K562 (cell line): ENCODE data around the gene SPATA21. TPM values are rescaled to one million over a fixed set of nuclear protein-coding genes. Genes with fewer than 3 reads are reported as not detected.

ENCODE experiments used
- E2F1 ChIP-seq: sonication (generic); formaldehyde crosslinking; IDR thresholded peaks from 2 replicates; pipeline ENCODE4 v1.8.1; 2023; ENCODE audit warnings: mild to moderate bottlenecking, missing genetic modification reagents, moderate library complexity
- ELK3 ChIP-seq: fragments of 450-650 bp; formaldehyde crosslinking; IDR thresholded peaks from 2 replicates; pipeline ENCODE4 v1.4.0; 2020; ENCODE audit warnings: mild to moderate bottlenecking
- FOXJ2 ChIP-seq: fragments of 200-800 bp; sonication (Bioruptor generic); IDR thresholded peaks from 2 replicates; pipeline ENCODE4 v1.6.1; 2016; ENCODE audit warnings: missing genetic modification characterization, missing compliant biosample characterization
- ID3 ChIP-seq, 2 experiments: fragments of 250-450 bp in 1 of 2; fragments of 450-650 bp in 1 of 2; sonication (Bioruptor Pico) in 1 of 2; IDR thresholded peaks; 2 replicates each; pipeline versions ENCODE4 v1.6.1 to v1.8.0; 2016 to 2021; ENCODE audit warnings: mild to moderate bottlenecking in 2 of 2, moderate library complexity in 2 of 2, missing compliant biosample characterization in 1 of 2, missing genetic modification characterization in 1 of 2
- MTA2 ChIP-seq: fragments of 450-650 bp; IDR thresholded peaks from 2 replicates; pipeline ENCODE4 v1.6.1; 2016; ENCODE audit warnings: low read depth
- TSHZ1 ChIP-seq: fragments of 250-450 bp; sonication (Bioruptor Pico); IDR thresholded peaks from 2 replicates; pipeline ENCODE4 v1.4.0; 2020; ENCODE audit warnings: mild to moderate bottlenecking, moderate library complexity
- ZBTB17 ChIP-seq: fragments of 450-650 bp; formaldehyde crosslinking; IDR thresholded peaks from 2 replicates; pipeline ENCODE4 v1.4.0; 2020; ENCODE audit warnings: mild to moderate bottlenecking
- ZNF24 ChIP-seq: fragments of 450-650 bp; IDR thresholded peaks from 2 replicates; pipeline ENCODE4 v1.6.1; 2016
- ZNF586 ChIP-seq: fragments of 450-650 bp; formaldehyde crosslinking; conservative IDR thresholded peaks from 2 replicates; pipeline ENCODE4 v1.4.0; 2020; ENCODE audit warnings: mild to moderate bottlenecking, moderate library complexity
- polyA plus RNA-seq, 8 experiments: library from polyadenylated mRNA; depleted of rRNA in 4 of 8; stranded (reverse) in 5 of 8; unstranded in 3 of 8; fragments of >200 nt; fragmentation: Nextera tagmentation in 2 of 8; fragmentation: Illumina TruSeq in 1 of 8; extraction: Ambion mirVana in 2 of 8; extraction: Trizol in 1 of 8; gene quantifications; 2 replicates each; pipeline versions ENCODE4 v1.2.1 to v1.2.3, GENCODE V29; 2011 to 2014; ENCODE audit warnings: inconsistent platforms in 1 of 8, missing spikeins in 1 of 8
- total RNA-seq, 7 experiments: library from RNA; depleted of rRNA in 6 of 7; stranded (reverse); fragments of >200 nt in 6 of 7; fragmentation: Illumina TruSeq in 2 of 7; extraction: Trizol in 2 of 7; gene quantifications; 2 replicates each; pipeline versions ENCODE4 v1.2.1 to v1.2.3, GENCODE V29; 2011 to 2021; ENCODE audit warnings: low replicate concordance in 1 of 7

Gene SPATA21
- total and polyA plus RNA-seq, 9 of the 15 experiments (the other 6 are each of a cell fraction or from before 2014, with no cell fraction given): 0.10 to 0.36 (median 0.13) TPM; not detected in 3

DNA sequence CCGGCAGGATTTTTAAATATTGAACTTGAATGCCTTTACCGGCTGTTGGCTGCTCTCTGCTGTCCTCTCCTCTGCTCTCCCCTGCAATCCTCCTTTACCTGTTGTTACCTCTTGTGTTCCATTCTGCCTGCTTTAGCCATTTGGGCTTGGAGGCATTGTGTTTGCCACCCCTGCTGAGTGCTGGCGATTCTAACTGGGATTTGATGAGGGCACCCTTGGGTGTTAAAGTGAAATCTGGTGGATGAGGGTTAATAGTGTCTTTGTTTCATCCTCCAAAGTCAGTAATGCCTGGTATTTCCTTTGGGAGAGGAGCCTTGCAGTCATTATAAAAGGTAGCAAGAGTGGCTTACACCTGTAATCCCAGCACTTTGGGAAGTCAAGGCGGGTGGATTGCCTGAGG is 60.3 kb downstream of the SPATA21 start (continued):
- TF ChIP-seq TSHZ1 (CRISPR knock-in tag) (no peak), E2F1 (CRISPR knock-in tag) (no peak), MTA2 (no peak), ZBTB17 (CRISPR knock-in tag) (no peak), ZNF586 (CRISPR knock-in tag) (no peak), ID3 (CRISPR knock-in tag; IDR thresholded peaks at IDR 0.05) (no peak), ID3 (tag; IDR thresholded peaks at IDR 0.05) (no peak), ZNF24 (no peak), ELK3 (CRISPR knock-in tag) (no peak), FOXJ2 (no peak)
